Vagina (tissue), 2 donors: ENCODE measurements around the gene HSPBP1.

Source experiments
- CTCF ChIP-seq, 3 experiments: fragments of 450-650 bp in 2 of 3; fragments of 200-600 bp in 1 of 3; sonication (generic) in 1 of 3; IDR thresholded peaks; one replicate each; pipeline ENCODE4 v1.5.1; 2017 to 2019; ENCODE audit warnings: antibody characterized with exemption in 3 of 3, mild to moderate bottlenecking in 2 of 3, moderate library complexity in 2 of 3
- POLR2A ChIP-seq, 2 donors: fragments of 450-650 bp; IDR thresholded peaks; one replicate each; pipeline ENCODE4 v1.6.1; 2017; ENCODE audit warnings: antibody characterized with exemption in 2 of 2, mild to moderate bottlenecking in 2 of 2, moderate library complexity in 2 of 2

- TF ChIP-seq CTCF (IDR thresholded peaks at IDR 0.05) = no peak
- TF ChIP-seq POLR2A (IDR thresholded peaks at IDR 0.05) = no peak
Observed at GRCh38 chr19:55266840-55267239, 13.1 kb downstream of the HSPBP1 start.
